NCI-H1105 (cell line): ENCODE data around the gene DCANP1.

Experiments
- DNase-seq: peaks from one replicate; lab custom pipeline; 2025; lab: John Stamatoyannopoulos, UW

DCANP1 gene

DNA sequence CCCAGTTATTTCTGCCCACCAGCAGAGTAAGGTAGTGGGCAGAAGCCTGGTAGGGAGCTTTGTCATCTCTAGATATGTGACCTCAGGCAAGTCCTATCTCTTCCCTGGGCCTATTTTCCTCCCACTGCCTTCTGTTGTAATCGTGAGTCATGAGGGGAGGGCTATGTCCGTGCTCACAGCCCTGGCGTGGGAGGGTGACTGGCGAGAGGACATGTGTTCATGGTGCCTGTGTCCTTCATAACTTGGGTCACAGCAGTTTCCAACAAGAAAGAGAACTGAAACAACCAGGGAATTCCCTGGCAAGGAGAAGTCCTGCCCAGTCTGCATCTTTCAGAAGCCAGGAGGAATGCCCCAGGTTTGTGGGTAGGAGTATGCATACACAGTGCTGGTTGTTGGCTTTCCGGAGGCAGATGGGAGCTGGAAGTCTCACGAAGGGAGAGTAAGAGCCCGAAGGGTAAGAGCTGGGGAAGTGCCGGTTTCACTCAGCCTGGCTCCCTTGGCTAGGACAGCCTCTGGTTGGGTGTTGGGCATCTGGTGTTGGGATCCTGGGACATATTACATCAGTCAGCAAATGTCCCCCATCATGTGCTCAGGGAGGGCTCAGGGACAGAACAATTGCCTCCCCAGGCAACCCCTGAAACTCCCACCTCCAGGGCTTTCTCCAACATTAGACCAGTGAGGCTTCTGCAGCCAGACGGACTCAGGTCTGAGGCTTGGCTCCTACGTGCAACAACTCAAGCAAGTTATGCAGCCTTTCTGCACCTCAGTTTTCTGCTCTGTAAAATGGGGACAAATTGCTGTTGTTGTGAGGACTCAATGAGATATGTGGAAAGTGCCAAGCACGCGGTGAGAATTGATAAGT lies 9.3 kb upstream of the DCANP1 start:
- no peak for DNase-seq

DNA sequence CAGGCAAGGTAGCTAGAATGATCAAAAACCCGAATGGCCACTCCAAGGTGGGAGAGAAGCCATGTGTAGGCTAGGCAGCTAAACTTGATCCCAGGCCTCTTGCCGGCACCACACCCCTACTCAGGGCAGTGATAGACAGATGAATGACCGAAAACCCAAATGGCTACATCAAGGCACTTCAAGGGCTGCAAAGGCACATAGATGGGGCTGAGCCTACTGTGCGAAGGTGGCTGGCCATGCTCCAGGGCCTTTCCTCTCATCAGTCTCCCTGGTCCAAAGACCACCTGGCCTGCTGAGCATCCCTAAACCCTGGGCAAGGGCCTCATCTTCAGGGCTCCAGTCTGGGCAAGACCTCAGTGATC lies 8.7 kb upstream of the DCANP1 start:
- no peak for DNase-seq

DNA sequence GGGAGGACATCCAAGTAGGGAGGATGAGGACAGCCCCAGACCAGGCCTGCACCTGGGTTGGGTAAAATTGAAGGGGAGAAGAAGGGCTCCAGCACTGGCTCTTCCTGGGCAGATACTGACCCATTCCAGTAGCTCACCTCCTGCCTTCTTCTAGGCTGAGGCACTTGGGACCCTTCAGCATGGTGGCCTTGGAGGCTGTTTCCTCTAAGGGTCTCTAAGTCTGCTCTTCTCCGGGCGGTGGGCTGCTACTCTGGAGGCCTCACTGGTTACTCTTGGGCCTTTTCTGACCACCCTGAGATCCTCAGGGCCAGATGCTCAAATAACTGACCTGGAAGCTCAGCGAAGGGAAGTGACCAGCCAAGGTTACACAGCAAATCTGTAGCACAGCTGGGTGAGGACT lies 7.8 kb upstream of the DCANP1 start:
- no peak for DNase-seq

DNA sequence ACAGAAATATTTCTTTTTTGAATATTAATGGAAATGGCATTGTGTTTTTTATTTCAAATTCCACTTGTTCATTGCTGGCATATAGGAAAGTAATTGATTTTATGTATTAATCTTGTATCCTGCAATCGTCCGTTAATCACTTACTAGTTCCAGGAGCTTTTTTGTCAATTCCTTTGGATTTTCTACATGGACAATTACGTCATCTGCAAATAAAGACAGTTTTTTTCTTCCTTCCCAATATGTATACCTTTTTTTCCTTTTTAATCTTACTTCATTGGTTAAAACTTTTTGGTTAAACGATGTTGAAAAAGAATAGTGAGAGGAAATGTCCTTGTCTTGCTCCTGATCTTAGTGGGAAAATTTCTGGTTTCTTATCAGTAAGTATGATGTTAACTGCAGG lies 6.5 kb upstream of the DCANP1 start:
- no peak for DNase-seq

DNA sequence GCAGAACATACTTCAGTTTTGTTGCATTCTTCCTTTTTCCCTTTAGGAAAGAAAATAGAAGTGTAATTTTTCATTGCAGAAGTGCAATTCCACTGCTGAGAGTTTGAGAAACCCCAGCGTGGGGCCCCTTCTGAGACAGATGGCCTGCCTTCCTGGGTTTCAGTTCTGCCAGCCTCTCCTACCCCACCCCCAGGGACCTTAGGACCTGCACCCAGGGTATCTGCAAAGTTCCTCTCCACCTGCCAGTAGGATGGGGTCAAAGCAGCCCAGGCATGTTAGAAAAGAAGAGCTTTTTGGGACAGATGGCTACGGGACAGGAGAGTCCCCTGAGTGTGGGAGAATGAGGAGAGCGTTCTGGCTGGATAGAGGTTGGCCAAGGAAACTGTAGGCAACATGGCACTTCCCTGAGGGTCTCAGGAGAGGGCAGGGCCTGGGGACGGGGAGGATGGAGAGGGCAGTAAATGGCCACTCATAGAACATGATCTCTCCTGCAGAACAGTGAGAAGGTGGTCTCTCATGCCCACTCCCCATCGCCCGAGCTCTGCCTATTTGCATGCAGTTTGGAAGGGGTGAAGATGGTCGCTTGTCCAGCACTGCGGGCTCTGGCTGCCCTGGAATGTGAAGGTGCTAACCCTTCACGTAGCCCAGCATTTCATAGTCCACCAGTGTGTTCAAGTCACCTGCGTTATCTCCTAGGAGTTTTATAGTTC lies 5.3 kb upstream of the DCANP1 start, which contains the start of gene TIFAB:
Gene TIFAB (minus strand): TSS at position 31 of the 710 bp plus-strand sequence. CDS start 2,412 bp downstream, outside the sequence.
- DNase-seq = no peak

DNA sequence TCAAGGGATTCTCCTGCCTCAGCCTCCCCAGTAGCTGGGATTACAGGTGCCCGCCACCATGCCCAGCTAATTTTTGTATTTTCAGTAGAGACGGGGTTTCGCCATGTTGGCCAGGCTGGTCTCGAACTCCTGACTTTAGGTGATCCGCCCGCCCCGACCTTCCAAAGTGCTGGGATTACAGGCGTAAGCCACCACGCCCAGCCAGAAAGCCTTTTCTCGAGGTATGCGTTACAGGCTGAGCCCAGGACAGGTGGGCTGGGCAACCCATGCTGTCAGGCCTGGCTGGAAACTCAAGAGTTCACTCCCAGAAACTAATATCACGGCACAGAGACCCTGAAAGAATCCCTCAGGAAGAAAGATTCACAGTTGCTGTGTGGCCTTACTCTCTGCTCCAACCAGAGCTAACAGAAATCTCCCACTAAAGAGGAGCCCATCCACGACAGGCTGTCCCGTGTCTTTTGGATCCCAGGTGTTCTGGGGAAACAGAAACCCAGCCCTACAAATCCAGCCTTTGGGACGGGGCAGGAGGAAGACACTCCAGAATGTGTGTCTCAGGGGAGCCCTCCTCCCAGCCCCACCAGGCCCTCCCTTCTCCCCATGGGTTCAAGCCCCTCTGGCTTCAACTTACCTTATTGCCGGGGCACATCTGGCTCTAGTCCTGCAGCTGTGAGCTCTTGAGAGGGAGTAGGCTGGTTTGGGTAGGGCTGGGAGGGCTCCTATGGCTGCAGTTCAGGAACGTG lies 4.6 kb upstream of the DCANP1 start:
- DNase-seq = no peak

DNA sequence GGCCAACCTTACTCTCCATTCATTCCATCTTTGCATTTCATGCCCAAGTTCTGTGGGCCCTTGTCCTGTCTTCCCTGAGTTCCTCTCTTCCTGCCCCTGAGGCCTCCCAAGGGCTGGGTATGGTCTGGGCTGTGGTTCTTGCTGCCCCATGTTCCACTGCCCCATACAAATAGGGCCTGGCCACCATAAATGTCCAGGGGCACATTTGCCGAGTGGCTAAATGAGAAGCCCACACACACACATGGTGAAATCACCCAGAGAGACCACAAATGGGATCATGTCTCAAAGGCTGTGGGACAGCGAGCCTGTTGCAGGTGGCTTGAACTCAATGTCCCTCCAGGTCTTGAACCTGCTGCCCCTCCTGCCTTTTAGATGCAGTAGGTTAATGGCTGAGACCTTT lies 3.8 kb upstream of the DCANP1 start:
- no peak for DNase-seq

DNA sequence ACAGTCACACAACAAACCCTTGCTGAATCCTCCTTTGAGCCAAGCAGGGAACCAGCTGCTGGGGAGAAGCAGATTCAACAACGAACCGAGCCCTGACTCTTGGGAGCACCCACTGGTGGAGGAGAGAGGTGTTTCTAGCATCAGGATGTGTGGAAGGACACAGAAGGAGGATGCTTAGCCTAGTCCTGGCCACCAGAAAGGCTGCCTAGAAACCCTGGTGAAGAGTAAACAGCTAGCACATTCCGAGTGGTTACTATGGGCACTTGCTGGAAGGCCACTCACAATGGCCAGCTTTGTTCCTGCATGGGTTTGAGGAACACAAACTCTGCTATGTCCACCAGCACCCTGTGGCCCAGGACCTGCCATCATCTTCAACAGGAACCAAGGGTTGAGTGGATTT lies 3.2 kb upstream of the DCANP1 start:
- no peak for DNase-seq

DNA sequence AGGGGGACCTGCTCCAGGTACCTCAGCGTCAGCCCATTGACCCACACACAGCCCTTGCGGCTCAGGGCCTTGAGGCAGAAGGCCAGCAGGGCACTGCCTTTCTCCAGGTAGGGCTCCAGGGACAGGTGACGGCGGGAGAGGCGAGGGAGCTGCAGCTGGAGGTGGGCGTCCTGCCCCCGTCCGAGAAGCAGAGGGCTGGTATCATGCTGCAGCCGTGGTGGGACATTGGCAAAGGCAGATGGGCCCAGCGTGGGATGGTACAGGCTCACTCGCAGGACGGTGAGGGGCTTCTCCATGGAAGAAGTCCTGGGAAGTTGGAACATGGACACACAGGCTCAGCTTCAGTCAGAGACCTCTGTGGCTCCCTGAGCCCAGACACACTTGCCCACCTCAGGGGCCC lies 2.5 kb upstream of the DCANP1 start:
- DNase-seq = no peak

DNA sequence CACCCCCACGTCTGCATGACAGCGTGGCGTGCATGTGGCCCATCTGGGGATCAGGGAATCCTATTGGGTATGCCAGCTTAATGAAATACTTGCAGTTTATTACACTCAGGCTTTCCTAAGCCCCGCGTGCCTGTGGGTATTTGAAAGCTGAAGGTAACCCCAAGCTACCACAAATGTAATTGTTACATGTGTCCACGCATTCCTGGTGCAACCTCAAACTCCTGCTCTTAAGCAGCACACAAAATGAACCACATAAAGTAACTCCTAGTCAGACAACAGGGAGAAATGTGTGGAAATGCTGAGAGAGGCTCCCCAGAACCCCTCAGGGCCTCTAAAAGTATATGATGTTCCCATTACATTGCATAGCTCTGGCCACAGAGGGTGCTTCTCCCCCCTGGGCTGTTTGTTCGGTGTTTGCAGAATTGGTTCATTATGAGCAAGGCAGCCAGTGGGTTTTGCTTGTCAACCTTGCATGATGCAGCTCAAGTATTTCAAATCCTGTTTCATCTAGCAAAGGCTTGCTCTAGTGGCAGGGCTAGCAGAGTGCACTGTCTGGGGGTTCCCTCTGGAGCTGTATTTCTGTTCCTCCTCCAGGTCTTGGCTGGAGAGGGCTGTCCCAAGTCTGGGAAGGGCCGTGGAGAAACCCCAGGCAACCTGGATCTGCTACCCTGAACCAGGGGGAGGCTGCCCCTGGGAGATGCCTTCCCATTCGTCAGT lies 1.8 kb upstream of the DCANP1 start:
- DNase-seq = no peak

DNA sequence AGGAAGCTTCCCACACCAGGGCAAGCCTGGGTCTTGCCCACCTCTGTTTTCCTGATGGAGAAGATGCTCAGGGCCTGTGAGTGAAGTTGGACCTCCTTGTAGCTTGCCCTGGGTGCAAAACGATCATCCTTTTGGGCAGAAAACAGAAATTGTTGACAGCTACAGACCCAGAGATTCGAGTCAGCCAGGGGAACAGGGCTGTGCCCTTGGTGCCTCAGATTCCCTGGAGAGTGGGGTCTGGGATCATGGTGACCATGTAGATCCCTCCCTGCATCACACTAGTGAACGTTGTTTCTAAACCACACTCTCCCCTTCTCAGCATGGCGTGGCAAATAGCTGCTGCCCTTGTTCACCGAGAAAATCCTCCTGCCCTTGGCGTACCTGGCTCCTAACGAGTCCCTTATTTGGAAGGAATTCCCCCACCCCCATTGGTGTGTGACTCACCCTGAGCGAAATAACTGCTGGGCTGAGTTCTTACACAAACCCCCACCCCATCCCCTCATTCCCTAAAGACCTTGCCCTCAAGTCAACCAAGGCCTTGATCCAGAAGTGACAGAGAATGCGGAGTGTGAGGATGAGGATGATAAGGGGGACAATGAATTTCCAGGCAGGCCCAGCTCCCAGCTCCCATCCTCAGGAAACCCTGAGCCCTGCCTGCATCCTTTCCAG lies 1.1 kb upstream of the DCANP1 start:
- DNase-seq = no peak

DNA sequence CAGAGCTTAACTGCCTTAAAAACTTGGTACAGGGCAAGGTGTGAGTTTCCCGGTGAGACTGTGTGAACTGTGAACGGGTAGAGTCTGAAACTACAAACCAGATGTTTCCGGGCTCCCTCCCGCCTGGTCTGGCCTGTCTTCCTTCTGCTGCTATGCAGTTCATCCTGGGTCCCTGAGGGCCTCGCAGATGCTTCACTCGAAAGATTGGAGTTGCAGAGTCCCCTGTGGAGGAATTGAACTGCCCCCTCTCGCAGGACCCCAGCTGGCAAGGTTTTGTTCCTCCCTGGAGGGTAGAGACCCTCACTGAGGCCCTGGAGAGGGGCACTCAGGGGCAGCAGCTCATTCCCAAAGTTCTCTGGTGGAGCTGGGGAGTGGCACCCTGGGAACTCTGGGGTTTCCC lies 533 bp downstream of the DCANP1 start:
- DNase-seq = no peak

DNA sequence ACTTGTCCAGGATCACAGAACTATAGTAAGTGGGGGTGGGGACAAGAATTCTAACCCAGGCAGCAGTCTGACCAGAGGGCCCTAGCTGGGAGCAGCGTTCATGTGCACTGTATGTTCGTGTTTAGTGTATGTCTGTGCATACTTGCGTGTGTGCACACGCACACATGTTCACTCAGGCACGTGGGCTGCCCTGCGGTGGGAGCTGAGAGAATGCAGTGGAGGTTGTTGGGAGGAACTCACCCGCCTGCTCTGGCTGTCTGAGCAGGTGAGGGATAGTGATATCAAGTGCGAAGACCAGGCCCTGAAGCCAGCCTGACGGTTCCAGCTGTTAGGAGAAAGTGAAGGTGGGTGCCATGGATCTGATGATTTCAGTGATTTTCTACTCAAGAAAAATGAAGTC lies 942 bp downstream of the DCANP1 start:
- no peak for DNase-seq

DNA sequence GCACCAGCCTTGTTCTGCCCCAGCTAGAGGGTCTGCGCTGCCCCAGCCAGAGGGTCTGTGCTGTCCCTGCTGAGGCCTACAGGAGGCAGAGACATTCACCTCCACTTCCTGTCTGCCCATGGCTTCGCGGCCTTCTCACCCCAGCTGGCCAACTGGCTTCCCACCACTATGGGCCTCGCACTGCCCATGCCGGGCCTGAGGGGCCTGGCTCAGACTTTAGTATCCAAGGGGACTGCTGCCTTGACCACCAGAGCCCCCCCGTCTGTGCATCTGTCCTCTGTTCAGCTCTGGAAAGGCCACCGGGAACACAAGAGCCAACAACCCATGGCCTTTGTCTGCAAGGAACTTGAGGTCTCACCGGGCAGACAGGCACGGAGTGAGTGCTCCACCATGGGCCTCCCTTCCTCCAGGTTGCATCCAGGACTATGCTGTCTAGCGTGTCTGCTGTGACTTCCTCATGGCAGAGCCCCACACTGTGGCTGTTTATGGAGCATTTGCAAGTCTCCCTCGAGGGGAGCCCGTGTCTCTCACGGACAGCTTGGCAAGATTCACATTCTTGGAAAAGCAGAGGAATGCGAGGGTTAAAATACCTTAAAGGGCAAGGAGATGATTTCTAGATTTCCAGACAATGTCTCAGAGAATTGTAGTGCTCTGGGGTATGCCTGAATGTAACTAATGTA lies 1.7 kb downstream of the DCANP1 start:
- no peak for DNase-seq

DNA sequence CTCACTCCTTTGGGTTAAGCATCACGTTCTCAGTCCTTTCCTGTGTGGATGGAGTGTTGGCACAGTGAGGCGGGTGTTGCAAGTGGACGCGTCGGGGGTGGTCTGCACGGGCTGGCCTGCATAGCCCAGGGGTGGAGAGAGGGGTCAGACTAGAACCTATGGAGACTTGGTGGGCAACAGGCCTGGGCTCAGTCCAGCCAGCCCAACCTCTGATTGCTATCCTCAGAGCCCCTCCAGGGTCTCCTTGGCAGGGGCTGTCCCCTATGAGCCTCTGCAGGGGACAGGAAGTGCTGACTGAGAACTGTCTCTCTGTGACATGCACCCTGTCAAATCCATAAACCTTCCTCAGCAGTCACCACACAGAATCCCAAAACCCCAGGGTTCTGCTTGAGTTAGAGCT lies 2.3 kb downstream of the DCANP1 start:
- no peak for DNase-seq

DNA sequence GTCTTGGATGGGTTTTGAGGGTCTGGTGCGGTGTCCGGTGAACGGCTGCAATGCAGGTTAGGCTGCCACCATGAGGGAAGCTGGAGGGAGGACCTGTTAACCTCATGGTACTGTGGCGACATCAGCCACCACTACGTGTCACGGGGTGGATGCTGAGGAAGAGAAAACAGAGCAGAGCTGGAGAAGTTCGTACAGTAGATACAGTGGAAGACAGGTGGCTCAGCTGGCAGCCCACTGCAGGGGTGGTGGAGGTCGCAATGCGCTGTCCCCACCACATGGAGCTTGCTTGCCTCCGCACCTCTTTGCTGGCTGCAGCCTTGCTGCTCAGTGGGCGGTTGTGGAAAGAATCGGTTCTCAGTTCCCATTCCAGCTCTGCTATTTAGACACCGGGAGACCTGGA lies 2.8 kb downstream of the DCANP1 start:
- no peak for DNase-seq

DNA sequence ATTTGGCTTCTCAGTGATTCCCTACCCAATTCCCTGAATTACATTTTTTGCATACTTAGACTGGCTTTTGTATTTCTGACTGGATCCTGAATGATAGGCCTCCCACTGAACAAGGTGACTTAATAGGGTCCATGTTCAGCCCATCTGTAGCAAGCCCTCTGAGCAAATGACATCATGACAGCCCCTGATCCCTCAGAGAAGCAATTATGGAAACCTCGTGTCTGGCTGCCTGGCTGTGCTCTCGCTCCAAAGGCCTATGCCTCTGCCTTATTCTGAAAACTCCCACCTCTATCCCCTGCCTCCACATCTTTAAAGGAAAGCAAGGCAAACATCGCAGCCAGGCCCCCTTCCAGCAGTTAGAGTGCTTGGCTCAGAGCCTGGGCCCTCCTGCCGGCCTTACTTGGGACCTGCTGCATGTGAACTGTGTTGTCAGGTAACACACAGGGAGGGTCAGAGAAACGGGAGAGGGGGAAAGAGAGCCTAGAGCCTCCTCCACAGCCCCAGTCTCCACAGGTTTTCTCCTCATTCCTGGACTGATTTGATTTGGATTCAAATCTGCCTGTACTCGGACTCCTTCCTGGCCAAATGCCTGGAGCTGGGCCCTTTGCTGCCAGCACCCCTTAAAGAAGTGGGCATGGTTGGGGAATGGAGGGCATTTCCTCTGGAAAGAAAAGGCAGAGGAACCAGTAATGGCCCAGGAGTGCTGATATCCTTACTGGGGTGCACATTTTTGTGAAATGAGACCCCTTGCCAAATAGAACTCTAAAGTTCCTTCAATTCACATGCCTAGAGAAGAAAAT lies 3.8 kb downstream of the DCANP1 start:
- DNase-seq = no peak

DNA sequence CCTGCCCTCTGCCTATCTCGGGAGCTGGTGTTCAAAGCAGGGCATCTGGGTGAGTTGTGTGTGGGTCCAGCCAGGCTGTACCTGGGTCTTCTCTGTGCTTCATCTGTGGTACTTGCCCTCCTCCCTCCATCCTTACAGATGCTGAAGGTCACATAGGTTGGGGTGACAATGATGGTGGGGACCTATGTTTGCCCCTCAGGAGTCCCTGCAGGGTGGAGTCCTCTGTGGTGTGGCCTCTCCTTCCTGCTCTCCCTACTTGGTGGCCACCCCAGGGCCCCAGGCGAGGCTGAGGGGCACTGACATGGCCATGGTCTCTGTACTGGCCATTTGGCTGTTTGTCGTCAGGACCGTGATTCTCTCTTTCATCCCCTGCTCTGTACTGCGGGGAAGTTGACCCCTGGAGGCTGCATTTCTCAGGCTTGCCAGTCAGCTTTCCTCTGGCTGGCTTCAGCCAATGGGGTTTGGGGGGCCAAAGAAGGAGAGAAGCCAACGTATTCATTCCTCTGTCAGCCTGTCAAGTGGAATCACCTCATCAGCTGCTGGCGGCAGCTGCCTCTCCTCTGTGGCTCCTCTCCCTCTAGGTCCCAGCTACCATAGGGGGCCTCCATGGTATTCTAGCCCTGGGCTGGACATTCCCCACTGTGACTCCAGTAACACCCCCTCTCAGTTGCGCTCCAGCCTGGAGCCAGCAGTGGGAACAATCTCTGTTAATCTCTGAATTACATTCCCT lies 4.6 kb downstream of the DCANP1 start:
- DNase-seq = no peak

DNA sequence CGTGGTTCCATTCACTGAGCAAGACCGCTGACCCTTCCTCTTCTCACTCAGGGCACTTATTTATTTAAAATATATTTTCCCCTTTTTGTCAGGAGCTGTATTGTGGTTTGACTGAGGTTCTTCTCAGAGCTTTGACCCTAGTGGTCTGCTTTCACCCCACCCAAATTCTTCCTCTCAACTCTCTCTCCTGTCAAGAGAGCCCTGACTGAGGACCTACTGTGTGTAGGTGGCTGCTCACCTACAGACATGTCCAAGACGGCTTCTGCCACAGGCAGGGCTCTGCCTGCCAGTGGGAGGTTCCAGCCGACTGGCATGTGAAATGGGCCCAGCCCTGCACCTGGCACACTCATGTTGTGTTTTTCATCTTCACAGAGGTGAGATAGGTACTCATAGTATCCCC lies 5.2 kb downstream of the DCANP1 start:
- DNase-seq = no peak
